Medulla oblongata (tissue), 1 donor: Measurements from ENCODE around the gene HDGF.

Source experiments
- DNase-seq: peaks from one replicate; pipeline ENCODE4 v3.0.0-alpha.2; 2015; ENCODE audit errors: extremely low spot score

HDGF gene

GRCh38 chr1:156751451-156751756, at the start of gene HDGF:
Gene HDGF (minus strand): TSS chr1:156751675. CDS start chr1:156751429, 246 bp downstream.
- no peak for DNase-seq

- DNase-seq = peak; percentile 73
Measured at GRCh38 chr1:156797212-156797871, 45.9 kb upstream of the HDGF start.

- no peak for DNase-seq
Measured at GRCh38 chr1:156796340-156797097, 45.0 kb upstream of the HDGF start.

GRCh38 chr1:156795787-156796186, 44.3 kb upstream of the HDGF start:
- DNase-seq = peak; percentile 85

GRCh38 chr1:156795374-156795733, 43.9 kb upstream of the HDGF start:
- no peak for DNase-seq

GRCh38 chr1:156794506-156795373, 43.3 kb upstream of the HDGF start:
- DNase-seq = no peak

- DNase-seq = peak; percentile 59
Measured at GRCh38 chr1:156789621-156790318, 38.3 kb upstream of the HDGF start.

- no peak for DNase-seq
Measured at GRCh38 chr1:156788136-156788535, 36.7 kb upstream of the HDGF start.

GRCh38 chr1:156786640-156787039, 35.2 kb upstream of the HDGF start:
- no peak for DNase-seq

- no peak for DNase-seq
Measured at GRCh38 chr1:156785458-156785857, 34.0 kb upstream of the HDGF start.

- no peak for DNase-seq
Measured at GRCh38 chr1:156781585-156782186, 30.2 kb upstream of the HDGF start.

GRCh38 chr1:156777573-156777972, 26.1 kb upstream of the HDGF start:
- DNase-seq = no peak

GRCh38 chr1:156776942-156777341, 25.5 kb upstream of the HDGF start:
- no peak for DNase-seq

- DNase-seq = no peak
Measured at GRCh38 chr1:156775799-156776198, 24.3 kb upstream of the HDGF start.

- no peak for DNase-seq
Measured at GRCh38 chr1:156773607-156774006, 22.1 kb upstream of the HDGF start.

GRCh38 chr1:156772728-156773497, 21.4 kb upstream of the HDGF start:
- DNase-seq = no peak

GRCh38 chr1:156772222-156772621, 20.7 kb upstream of the HDGF start:
- no peak for DNase-seq

- DNase-seq = no peak
Measured at GRCh38 chr1:156768610-156769295, 17.3 kb upstream of the HDGF start.

- peak; percentile 66 for DNase-seq
Measured at GRCh38 chr1:156767879-156768604, 16.6 kb upstream of the HDGF start.
